Activated T-cell treated with anti-CD3 and anti-CD28 coated beads, Interleukin-2, amount 50 U/mL, for 1 hour (primary cell): ENCODE results near the gene SLC27A2.
"Not testable (repeated sequence)": the region's sequence is repeated elsewhere in the genome, so short reads cannot be mapped to it uniquely, and the experiment has no call there.

Experiments
- DNase-seq: peaks from one replicate; pipeline ENCODE4 v3.0.0-alpha.2; 2020

SLC27A2 gene

GRCh38 chr15:50181969-50182218, at the start of gene SLC27A2:
Gene SLC27A2 (plus strand): TSS chr15:50182196. CDS start chr15:50182428, 232 bp downstream.
- DNase-seq, result no peak

GRCh38 chr15:50132251-50132984, 49.6 kb upstream of the SLC27A2 start:
- not testable (repeated sequence) for DNase-seq

- DNase-seq, result no peak
Observed at GRCh38 chr15:50134524-50135024, 47.4 kb upstream of the SLC27A2 start.

- DNase-seq, result no peak
Observed at GRCh38 chr15:50135031-50135551, 46.9 kb upstream of the SLC27A2 start.

- no peak for DNase-seq
Observed at GRCh38 chr15:50137330-50137761, 44.6 kb upstream of the SLC27A2 start.

- no peak for DNase-seq
Observed at GRCh38 chr15:50137893-50138292, 44.1 kb upstream of the SLC27A2 start.

- DNase-seq, result no peak
Observed at GRCh38 chr15:50138391-50138790, 43.6 kb upstream of the SLC27A2 start.

GRCh38 chr15:50140098-50140497, 41.9 kb upstream of the SLC27A2 start:
- no peak for DNase-seq

- DNase-seq, result no peak
Observed at GRCh38 chr15:50140983-50141382, 41.0 kb upstream of the SLC27A2 start.

GRCh38 chr15:50141856-50142255, 40.1 kb upstream of the SLC27A2 start:
- DNase-seq, result no peak

- DNase-seq, result no peak
Observed at GRCh38 chr15:50143255-50143860, 38.6 kb upstream of the SLC27A2 start.

GRCh38 chr15:50144341-50145120, 37.5 kb upstream of the SLC27A2 start:
- DNase-seq, result no peak

- DNase-seq, result no peak
Observed at GRCh38 chr15:50145451-50145872, 36.5 kb upstream of the SLC27A2 start.

- no peak for DNase-seq
Observed at GRCh38 chr15:50146632-50147031, 35.4 kb upstream of the SLC27A2 start.

GRCh38 chr15:50148362-50148963, 33.5 kb upstream of the SLC27A2 start:
- no peak for DNase-seq

- no peak for DNase-seq
Observed at GRCh38 chr15:50149090-50149489, 32.9 kb upstream of the SLC27A2 start.

- DNase-seq, result no peak
Observed at GRCh38 chr15:50150349-50150748, 31.6 kb upstream of the SLC27A2 start.

- no peak for DNase-seq
Observed at GRCh38 chr15:50150851-50151250, 31.1 kb upstream of the SLC27A2 start.

- DNase-seq, result no peak
Observed at GRCh38 chr15:50151476-50151875, 30.5 kb upstream of the SLC27A2 start.

GRCh38 chr15:50158236-50158635, 23.8 kb upstream of the SLC27A2 start:
- not testable (repeated sequence) for DNase-seq

- DNase-seq, result no peak
Observed at GRCh38 chr15:50162969-50163718, 18.9 kb upstream of the SLC27A2 start.

GRCh38 chr15:50163719-50164410, 18.1 kb upstream of the SLC27A2 start:
- DNase-seq, result no peak
